HepG2 (cell line): ENCODE measurements around the gene FAM184B. TPM values are rescaled to one million over a fixed set of nuclear protein-coding genes. Genes with fewer than 3 reads are reported as not detected.

Experiments used
- ATF5 ChIP-seq: sonication (generic); formaldehyde crosslinking; IDR thresholded peaks from 2 replicates; pipeline ENCODE4 v1.4.0; 2020; ENCODE audit warnings: mild to moderate bottlenecking, low read depth, missing genetic modification reagents
- FOXJ3 ChIP-seq: sonication (generic); formaldehyde crosslinking; IDR thresholded peaks from 2 replicates; pipeline ENCODE4 v1.4.0; 2020; ENCODE audit warnings: missing genetic modification reagents, mild to moderate bottlenecking, borderline replicate concordance
- FOXK2 ChIP-seq: fragments of 450-650 bp; IDR thresholded peaks from 2 replicates; pipeline ENCODE4 v1.6.1; 2016
- HNRNPL ChIP-seq: fragments of 200-400 bp; formaldehyde crosslinking; IDR thresholded peaks from 2 replicates; pipeline ENCODE4 v1.6.1; 2017; ENCODE audit warnings: mild to moderate bottlenecking, low read depth, low read length
- KLF13 ChIP-seq: sonication (generic); formaldehyde crosslinking; IDR thresholded peaks from 2 replicates; pipeline ENCODE4 v1.4.0; 2020; ENCODE audit warnings: mild to moderate bottlenecking, missing genetic modification reagents
- PITX1 ChIP-seq: sonication (generic); formaldehyde crosslinking; IDR thresholded peaks from 2 replicates; pipeline ENCODE4 v1.5.1; 2020; ENCODE audit warnings: mild to moderate bottlenecking, missing genetic modification reagents
- SAFB2 ChIP-seq: sonication (generic); formaldehyde crosslinking; IDR thresholded peaks from 2 replicates; pipeline ENCODE4 v1.5.1; 2020; ENCODE audit warnings: missing genetic modification reagents, low read depth, mild to moderate bottlenecking, borderline replicate concordance
- SETDB1 ChIP-seq: sonication (generic); formaldehyde crosslinking; IDR thresholded peaks from 2 replicates; pipeline ENCODE4 v1.5.1; 2020; ENCODE audit warnings: missing genetic modification reagents, mild to moderate bottlenecking, borderline replicate concordance
- ZBED4 ChIP-seq: sonication (generic); formaldehyde crosslinking; IDR thresholded peaks from 2 replicates; pipeline ENCODE4 v1.4.0; 2020; ENCODE audit warnings: missing genetic modification reagents, borderline replicate concordance
- ZNF296 ChIP-seq: sonication (generic); formaldehyde crosslinking; conservative IDR thresholded peaks from 2 replicates; pipeline ENCODE4 v1.5.0; 2020; ENCODE audit warnings: mild to moderate bottlenecking, missing genetic modification reagents
- ZNF510 ChIP-seq: sonication (generic); formaldehyde crosslinking; IDR thresholded peaks from 2 replicates; pipeline ENCODE4 v1.4.0; 2020; ENCODE audit warnings: low read depth, mild to moderate bottlenecking, missing genetic modification reagents
- ZZZ3 ChIP-seq: sonication (generic); formaldehyde crosslinking; IDR thresholded peaks from 2 replicates; pipeline ENCODE4 v1.4.0; 2020; ENCODE audit warnings: missing genetic modification reagents, mild to moderate bottlenecking, borderline replicate concordance
- polyA plus RNA-seq, 8 experiments: library from polyadenylated mRNA; depleted of rRNA in 3 of 8; stranded (reverse) in 7 of 8; unstranded in 1 of 8; fragments of >200 nt; fragmentation: Illumina TruSeq in 4 of 8; extraction: Trizol in 4 of 8; gene quantifications; 2 replicates each; pipeline versions ENCODE4 v1.2.1 to v1.2.3, GENCODE V29; 2011 to 2016; ENCODE audit warnings: low read depth in 4 of 8, missing spikeins in 1 of 8, mixed read lengths in 1 of 8; ENCODE audit not compliant: insufficient read depth in 1 of 8
- total RNA-seq, 5 experiments: library from RNA; depleted of rRNA; stranded (reverse); fragments of >200 nt; fragmentation: Illumina TruSeq; extraction: Trizol; gene quantifications; 2 replicates each; pipeline ENCODE4 v1.2.3, GENCODE V29; 2016; ENCODE audit warnings: low read depth in 1 of 5
- TF ChIP-seq, protein P1 (sequence below): sonication (generic); formaldehyde crosslinking; IDR thresholded peaks from 2 replicates; pipeline ENCODE4 v1.4.0; 2020; ENCODE audit warnings: mild to moderate bottlenecking, missing genetic modification reagents
- TF ChIP-seq, protein P2 (sequence below): conservative IDR thresholded peaks from 2 replicates; pipeline ENCODE4 v1.6.1; 2018; ENCODE audit warnings: missing genetic modification reagents

Gene FAM184B
- total and polyA plus RNA-seq, 2 of the 13 experiments (the other 11 are each of a cell fraction or from before 2014, with no cell fraction given) = not detected

DNA sequence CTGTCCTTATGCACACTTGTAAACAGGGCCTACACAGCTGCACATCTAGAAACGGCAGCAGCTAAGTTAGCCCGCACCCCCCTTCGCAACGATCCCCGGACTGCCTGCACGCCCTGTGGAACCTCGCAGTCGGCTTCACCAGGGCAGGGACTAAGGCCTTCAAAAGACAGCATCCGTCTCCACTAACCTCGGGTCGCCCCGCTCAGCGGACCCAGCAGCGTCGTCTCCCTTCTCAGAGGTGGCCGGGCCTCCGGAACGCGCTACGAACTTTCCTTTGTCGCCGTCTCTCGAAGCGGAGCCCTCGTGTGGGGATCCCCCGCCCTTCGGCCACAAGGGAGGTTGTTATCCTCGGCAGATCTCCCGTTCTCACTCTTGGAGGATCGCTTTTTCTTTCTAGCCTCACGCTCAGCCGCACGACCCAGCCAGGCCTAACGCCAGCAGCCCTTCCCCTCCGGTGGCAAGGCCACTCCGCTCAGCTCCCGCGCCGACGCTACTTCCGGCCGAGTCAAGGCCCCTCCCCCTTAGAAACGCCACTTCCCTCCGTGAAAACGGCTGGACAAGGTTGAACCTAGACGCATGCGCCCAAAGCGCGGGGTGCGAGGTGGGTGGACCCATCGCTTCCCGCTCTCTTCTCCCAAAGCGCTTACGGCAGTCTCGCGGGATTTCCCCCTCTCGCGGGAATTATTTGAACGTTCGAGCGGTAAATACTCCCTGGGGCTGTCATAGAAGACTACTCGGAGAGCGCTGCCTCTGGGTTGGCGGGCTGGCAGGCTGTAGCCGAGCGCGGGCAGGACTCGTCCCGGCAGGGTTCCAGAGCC lies 29.0 kb upstream of the FAM184B start, which contains the start of the genes DCAF16 and NCAPG (continued):
- TF ChIP-seq, protein P1, sequence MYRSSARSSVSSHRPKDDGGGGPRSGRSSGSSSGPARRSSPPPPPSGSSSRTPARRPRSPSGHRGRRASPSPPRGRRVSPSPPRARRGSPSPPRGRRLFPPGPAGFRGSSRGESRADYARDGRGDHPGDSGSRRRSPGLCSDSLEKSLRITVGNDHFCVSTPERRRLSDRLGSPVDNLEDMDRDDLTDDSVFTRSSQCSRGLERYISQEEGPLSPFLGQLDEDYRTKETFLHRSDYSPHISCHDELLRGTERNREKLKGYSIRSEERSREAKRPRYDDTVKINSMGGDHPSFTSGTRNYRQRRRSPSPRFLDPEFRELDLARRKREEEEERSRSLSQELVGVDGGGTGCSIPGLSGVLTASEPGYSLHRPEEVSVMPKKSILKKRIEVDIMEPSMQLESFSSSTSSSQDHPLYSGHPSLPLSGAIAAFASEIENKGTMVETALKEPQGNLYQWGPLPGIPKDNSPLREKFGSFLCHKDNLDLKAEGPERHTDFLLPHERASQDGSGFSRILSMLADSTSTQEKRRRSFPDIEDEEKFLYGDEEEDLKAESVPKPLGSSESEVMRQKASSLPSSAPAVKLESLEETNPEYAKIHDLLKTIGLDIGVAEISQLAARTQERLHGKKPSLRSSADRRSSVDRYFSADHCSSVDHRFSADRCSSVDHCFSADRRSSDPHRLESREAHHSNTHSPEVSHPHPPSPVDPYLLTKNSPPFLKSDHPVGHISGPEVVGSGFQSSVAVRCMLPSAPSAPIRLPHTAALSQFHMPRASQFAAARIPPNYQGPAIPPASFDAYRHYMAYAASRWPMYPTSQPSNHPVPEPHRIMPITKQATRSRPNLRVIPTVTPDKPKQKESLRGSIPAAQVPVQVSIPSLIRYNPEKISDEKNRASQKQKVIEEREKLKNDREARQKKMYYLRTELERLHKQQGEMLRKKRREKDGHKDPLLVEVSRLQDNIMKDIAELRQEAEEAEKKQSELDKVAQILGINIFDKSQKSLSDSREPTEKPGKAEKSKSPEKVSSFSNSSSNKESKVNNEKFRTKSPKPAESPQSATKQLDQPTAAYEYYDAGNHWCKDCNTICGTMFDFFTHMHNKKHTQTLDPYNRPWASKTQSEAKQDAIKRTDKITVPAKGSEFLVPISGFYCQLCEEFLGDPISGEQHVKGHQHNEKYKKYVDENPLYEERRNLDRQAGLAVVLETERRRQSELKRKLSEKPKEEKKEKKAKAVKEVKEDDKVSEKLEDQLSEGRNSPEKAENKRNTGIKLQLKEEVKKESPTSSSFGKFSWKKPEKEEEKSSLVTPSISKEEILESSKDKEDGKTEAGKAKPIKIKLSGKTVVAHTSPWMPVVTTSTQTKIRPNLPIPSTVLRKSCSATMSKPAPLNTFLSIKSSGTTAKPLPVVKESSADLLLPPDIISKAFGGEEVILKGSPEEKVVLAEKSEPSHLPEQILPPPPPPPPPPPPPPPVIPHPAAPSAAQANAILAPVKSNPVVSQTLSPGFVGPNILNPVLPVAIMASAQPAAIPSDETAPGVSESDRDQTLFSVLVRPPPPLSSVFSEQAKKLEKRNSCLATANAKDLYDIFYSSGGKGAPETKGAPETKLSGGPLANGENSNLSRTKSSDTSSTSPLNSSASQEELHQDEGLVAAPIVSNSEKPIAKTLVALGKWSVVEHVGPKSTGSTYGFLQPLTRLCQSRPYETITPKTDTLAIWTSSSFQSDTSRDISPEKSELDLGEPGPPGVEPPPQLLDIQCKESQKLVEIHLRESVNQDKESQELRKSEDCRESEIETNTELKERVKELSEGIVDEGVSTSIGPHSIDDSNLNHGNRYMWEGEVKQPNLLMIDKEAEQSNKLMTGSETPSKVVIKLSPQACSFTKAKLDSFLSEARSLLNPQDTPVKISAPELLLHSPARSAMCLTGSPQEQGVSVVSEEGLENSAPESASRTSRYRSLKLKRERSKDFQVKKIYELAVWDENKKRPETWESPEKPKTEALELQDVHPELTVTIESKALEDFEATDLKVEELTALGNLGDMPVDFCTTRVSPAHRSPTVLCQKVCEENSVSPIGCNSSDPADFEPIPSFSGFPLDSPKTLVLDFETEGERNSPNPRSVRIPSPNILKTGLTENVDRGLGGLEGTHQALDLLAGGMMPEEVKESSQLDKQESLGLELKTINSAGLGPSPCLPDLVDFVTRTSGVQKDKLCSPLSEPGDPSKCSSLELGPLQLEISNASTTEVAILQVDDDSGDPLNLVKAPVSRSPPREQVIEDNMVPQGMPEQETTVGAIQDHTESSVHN = no peak
- no peak; the same call in 1 of the 2 replicates for TF ChIP-seq ZBED4 (CRISPR knock-in tag)
- TF ChIP-seq, protein P2, sequence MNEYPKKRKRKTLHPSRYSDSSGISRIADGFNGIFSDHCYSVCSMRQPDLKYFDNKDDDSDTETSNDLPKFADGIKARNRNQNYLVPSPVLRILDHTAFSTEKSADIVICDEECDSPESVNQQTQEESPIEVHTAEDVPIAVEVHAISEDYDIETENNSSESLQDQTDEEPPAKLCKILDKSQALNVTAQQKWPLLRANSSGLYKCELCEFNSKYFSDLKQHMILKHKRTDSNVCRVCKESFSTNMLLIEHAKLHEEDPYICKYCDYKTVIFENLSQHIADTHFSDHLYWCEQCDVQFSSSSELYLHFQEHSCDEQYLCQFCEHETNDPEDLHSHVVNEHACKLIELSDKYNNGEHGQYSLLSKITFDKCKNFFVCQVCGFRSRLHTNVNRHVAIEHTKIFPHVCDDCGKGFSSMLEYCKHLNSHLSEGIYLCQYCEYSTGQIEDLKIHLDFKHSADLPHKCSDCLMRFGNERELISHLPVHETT = no peak; the same call in 1 of the 2 replicates
- peak; percentile 50; the same call in 1 of the 2 replicates for TF ChIP-seq KLF13
- TF ChIP-seq ZZZ3 (CRISPR knock-in tag) = peak; percentile 54; the same call in 1 of the 2 replicates
- peak; percentile 23 for TF ChIP-seq PITX1
- TF ChIP-seq ZNF296 (CRISPR knock-in tag) = no peak
- TF ChIP-seq SAFB2 (CRISPR knock-in tag) = peak; percentile 38; the same call in 1 of the 2 replicates
- no peak for TF ChIP-seq SETDB1 (CRISPR knock-in tag)
- no peak for TF ChIP-seq ATF5 (CRISPR knock-in tag)
- no peak for TF ChIP-seq ZNF510
- TF ChIP-seq HNRNPL = peak; percentile 68; the same call in 1 of the 2 replicates
- TF ChIP-seq FOXJ3 (CRISPR knock-in tag) = no peak; the same call in 1 of the 2 replicates
- 0 out of 2 replicates have a peak, but pooled peaks have one; percentile 5 for TF ChIP-seq FOXK2
